Loucy (cell line): ENCODE measurements around the gene TECPR2.

ENCODE experiments used
- CTCF ChIP-seq: fragments of 200-600 bp; sonication (generic); conservative IDR thresholded peaks from 2 replicates; pipeline ENCODE4 v1.5.1; 2014; ENCODE audit warnings: mild to moderate bottlenecking, antibody characterized with exemption, low read length
- EZH2phosphoT487 ChIP-seq: fragments of 200-600 bp; IDR thresholded peaks from 2 replicates; pipeline ENCODE4 v1.6.1; 2018; ENCODE audit warnings: antibody characterized with exemption, mild to moderate bottlenecking, moderate library complexity, borderline replicate concordance

- TF ChIP-seq CTCF (no peak), EZH2phosphoT487 (no peak)
Measured at GRCh38 chr14:102344485-102344884, 18.3 kb upstream of the TECPR2 start.
